ENCODE results near the gene CAPZB. TPM values are rescaled to one million over a fixed set of nuclear protein-coding genes. Genes with fewer than 3 reads are reported as not detected.

Gene CAPZB
- total RNA-seq, 1 donor from 2014 or later: 151 TPM

GRCh38 chr1:19367584-19368041 lies 117.7 kb downstream of the CAPZB start:
- no peak for DNase-seq (ENCODE audit: low read depth)

DNA sequence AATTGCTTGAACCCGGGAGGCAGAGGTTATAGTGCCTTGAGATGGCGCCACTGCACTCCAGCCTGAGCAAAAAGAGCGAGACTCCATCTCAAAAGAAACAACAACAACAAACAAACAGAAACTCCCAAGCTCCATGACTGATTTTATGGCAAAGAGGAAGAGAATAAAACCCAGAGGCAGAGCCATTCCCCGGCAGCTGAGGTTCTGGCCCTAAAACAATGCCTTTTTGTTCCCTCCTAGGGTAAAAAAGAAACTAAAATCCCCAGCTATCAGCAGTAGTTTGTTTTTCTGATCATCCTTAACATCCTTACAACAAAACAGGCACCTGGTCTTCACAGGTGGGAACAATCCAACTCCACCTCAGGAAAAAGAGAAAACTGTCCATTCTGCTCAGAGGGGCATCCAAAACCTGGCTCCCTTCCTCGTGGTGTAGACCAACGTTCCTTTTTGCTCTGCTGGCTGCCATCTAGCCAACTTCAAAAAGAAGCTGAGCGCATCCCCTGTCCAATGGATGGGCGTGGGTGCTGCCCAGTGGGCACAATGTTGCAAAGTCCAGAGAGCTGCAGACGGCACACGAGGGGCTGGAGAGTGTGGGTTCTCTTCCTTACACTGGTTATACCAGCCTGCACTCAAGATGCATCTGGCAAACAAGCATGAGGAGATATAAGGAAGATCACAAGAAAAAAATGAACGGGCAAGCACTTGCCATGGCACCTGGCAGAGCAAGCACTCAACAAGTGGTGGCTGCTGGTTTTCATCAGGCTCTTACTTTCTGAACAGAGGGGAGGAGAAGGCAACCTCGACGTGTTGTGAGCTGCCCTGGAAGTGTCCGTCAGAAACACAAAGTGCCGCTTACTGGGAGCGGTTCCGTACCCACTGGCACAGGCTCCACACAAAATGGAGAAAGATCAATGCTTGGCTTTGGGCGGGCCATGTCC lies 118.5 kb downstream of the CAPZB start:
- DNase-seq (ENCODE audit: low read depth): no peak

DNA sequence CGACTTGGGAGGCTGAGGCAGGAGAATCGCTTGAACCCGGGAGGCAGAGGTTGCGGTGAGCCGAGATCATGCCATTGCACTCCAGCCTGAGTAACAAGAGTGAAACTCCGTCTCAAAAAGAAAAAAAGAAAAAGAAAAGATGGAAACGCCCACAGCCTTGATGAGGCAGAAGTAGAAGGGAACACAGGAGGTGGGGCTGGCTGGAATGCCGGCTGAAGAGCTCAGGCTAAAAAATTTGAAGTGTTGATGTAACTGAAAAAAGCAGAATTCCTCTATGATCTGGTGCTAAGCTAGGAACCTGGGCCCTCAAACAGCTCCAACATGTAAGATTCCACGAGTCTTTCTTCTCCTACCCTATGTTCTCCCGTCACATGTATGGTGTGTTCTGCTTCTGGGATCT lies 119.6 kb downstream of the CAPZB start:
- no peak for DNase-seq (ENCODE audit: low read depth)

- peak; percentile 23 for DNase-seq (ENCODE audit: low read depth)
Observed at GRCh38 chr1:19363536-19364152, 121.7 kb downstream of the CAPZB start.

GRCh38 chr1:19361611-19362147 lies 123.7 kb downstream of the CAPZB start:
- DNase-seq (ENCODE audit: low read depth): no peak

DNA sequence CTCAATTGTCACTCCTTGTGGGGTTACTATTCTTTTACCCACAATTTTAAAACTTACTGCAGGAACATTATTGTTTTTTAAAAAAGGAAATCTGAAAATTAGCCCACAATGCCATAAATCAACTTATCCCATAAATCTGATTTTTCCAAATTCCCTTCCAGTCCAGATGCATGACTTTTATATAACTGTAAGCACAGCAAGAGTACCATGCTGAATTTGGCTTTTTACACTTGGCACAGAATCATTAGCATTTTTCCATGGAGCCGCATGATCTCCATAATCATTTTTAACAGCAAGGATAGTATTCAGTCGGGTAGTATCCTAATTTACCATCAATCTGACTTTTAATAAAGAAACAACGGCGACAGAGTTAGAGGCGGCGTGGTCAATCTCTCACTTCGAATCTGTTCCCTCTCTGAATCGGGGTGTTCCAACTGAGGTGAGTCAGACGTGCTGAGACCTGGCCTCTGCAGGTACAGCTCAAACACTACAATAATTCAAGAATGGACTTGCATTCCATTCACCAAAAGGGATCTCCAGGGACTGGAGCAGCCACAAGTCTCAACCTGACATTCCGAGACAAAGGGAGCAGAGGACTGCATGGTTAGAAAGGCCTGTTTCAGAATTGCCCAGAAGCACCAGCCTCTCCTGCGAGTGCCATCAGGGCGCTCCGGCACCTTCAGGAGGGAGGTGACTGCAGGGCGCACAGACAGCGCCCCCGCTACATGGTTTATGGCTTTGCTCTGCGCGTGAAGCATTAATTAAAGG lies 124.3 kb downstream of the CAPZB start:
- DNase-seq (ENCODE audit: low read depth): no peak

GRCh38 chr1:19360432-19360831 lies 124.9 kb downstream of the CAPZB start:
- DNase-seq (ENCODE audit: low read depth): no peak

DNA sequence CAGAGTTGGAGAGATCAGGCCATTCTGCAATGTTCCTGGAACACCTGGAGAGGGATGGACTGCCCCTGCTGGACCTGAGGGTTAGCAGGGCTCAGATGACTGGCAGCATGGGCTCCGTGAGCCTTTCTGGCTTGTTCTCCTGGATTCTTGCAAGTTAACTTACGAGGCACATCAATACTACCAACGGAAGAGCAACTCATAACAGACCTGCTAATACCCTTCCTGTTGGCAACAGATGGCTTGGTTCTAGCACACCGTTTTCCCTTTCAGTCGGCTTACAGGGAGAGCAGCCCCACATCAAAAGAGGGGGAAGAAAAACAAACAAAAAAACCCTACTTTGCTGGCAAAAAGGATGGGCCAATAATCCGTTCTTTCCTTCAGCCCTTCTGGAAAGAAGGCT lies 125.3 kb downstream of the CAPZB start:
- DNase-seq (ENCODE audit: low read depth): no peak

DNA sequence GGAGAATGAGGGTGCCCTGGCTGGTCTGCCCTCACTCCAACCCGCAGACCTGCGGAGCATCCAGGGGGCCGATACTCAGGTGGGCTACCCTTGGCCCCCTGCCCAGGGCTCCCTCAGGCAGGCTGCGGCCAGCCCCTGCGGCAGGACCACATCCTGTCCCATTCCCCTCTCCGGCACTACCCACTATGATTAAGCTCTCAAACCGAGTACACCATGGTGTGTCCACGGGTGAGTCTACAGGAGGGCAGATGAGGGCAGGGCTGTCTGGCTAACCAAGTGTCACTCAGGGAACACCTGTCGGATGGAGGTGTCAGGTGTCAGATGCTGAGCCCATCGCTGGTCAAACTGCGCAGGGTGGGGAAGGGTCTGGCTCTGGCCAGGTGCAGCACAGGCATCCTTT lies 126.0 kb downstream of the CAPZB start:
- DNase-seq (ENCODE audit: low read depth): no peak

DNA sequence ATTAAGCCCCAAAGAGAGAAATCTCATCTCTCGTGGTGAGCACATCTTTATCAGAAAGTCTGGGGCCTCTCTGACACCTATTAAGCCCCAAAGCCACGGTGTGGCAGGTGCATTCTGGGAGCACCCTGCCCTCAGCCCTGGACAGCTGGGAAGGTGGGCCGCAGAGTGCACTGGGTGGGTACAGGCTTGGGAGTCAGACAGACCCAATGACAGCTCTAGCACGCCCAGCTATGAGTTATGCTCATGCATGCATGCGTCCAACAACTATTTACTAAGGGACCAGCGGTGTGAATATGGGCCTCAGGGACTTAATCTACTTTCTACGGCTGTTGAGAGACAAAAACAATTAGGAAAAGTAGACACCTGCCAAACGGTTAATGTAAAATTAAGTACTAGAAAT lies 126.6 kb downstream of the CAPZB start:
- DNase-seq (ENCODE audit: low read depth): no peak

- DNase-seq (ENCODE audit: low read depth): no peak
Observed at GRCh38 chr1:19357299-19357986, 127.9 kb downstream of the CAPZB start.

- no peak for DNase-seq (ENCODE audit: low read depth)
Observed at GRCh38 chr1:19356266-19356665, 129.1 kb downstream of the CAPZB start.

DNA sequence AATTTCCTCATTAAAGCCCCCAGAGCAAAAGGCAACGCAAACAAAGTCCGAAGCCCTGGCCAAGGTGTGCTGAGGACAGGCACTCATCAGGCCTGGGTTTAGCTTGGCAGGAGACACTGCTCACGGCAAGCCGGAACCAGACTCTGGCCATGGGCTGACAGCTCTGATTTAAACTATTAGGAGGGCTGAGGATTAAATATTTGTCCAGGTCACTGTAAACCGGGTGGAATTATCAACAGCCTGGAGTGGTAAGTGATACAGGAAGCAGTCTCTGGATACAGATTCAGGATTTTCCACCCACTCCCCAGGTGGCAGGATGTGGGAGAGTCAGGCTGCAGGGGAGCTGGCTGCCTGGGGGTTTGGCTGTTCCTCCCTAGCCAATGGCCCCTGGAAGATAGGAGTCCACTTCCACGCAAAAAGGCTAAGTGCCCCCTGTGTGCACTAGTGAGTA lies 130.8 kb downstream of the CAPZB start:
- DNase-seq (ENCODE audit: low read depth): no peak

DNA sequence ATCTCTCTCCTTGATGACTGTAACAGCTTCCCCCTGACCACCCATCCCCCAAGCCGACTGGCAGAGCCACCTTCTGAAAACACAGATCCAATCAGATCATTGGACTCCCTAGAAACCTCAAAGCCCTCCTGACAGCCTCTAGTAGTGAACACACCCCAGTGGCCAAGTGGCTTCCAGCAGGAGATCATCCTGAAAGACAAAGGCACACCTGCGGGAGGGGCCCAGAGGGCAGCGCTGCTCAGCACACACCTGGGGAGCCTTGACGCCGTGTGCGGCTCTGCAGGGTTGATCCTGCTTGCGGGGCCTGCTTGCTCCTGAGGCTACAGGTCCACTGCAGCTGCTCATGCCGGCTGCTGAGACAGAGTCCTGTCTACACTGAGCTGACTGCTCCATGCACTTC lies 131.7 kb downstream of the CAPZB start:
- no peak for DNase-seq (ENCODE audit: low read depth)

DNA sequence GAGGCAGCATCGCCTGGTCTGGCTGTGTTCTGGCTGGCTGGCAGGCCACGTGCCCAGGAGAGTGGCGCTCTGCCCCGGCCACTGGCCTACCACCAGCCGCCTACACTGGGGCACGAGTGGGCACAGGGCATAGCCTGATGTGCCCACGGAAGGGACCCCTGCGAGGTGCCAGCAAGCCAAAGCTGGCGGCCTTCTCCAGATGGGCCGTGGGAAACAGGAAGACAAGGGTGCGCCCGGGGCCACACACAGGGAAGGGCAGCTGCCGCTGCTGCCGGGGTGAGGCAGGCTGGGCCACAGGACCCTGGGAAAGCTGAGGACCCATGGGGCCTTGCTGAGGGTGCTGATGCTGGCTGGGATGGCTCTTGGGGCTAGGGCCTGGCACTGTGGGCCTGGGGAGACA lies 132.5 kb downstream of the CAPZB start:
- DNase-seq (ENCODE audit: low read depth): no peak

DNA sequence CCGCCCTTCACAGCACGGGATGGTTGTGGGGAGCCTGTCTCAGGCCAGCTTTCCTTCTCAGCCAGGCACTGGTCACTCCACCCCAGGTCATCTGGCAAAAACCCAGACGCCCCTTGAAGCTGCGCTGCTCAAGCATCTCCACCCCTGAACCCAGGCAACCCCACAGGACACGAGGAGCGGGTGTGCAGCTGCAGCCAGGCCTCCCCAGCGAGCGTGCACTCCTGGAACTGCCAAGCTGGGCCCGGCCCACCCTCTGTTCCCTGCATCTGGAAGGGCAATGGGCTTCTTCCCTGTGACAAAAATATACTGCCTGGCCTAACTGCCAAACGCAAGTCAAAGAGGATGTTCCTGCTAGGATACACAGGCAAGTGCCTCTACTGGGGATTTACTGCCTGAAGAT lies 133.5 kb downstream of the CAPZB start:
- DNase-seq (ENCODE audit: low read depth): no peak

DNA sequence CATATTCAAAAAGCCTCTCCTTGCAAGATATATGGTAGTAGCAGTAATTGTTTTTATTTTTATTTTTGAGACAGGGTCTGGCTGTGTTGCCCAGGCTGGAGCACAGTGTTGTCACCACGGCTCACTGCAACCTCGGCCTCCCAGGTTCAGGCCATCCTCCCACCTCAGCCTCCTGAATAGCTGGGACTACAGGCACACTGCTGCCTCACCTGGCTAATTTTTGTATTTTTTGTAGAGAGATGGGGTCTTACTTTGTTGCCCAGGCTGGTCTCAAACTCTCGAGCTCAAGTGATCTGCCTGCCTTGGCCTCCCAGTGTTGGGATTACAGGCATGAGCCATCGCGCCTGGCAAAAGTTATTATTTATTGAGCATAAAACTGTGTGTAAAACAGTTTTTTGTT lies 134.8 kb downstream of the CAPZB start:
- no peak for DNase-seq (ENCODE audit: low read depth)

- no peak for DNase-seq (ENCODE audit: low read depth)
Observed at GRCh38 chr1:19349999-19350398, 135.3 kb downstream of the CAPZB start.

DNA sequence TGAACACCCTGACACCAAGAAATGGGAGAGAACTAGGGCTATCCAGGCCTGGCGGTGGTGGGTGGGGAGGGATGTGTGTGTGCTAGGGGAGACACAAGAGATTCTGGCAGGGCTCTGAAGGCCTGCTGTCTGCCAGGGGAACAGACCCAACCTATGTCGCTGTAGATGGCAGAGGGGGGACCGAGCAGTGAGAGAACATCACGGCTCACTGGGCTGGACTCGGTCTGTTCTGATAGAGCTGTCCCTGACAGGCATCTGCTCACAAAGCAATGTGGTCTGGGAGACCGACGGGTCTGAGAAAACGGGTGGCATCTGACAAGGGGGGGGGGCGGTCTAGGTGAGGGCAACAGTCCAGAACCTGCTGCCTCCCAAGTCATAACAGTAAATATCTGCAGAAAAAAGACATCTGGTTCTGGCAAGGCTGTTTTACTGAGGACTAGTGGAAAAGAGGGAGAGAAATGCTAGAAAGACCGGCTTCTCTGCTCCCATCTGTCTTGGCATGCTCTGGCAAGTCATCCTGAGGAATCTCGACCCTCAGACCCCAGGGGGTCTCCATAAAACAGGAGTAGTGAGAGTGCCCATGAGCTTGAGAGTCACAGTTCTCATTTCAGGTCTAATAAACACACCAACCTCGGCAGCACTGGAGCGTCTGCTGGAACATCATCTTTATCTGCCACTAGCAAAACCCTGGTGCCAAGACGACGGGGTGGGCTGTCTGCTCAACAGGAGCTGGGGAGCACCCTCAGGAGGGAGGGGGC lies 136.7 kb downstream of the CAPZB start:
- no peak for DNase-seq (ENCODE audit: low read depth)

- no peak for DNase-seq (ENCODE audit: low read depth)
Observed at GRCh38 chr1:19347533-19348172, 137.7 kb downstream of the CAPZB start.
